Astrocyte of the spinal cord (primary cell): ENCODE measurements around the gene SPZ1.
"Not testable (repeated sequence)": the region's sequence is repeated elsewhere in the genome, so short reads cannot be mapped to it uniquely, and the experiment has no call there.

Experiments
- DNase-seq: peaks from one replicate; pipeline ENCODE4 v3.0.0; 2011; ENCODE audit warnings: low read depth, low spot score
- H3K4me3 ChIP-seq: 2 replicates; pipeline ENCODE4 v1.5.1; 2011; ENCODE audit warnings: low read depth, mild to moderate bottlenecking, low read length, moderate library complexity
- in situ Hi-C: cut with HindIII; loops from 2 replicates; pipeline ENCODE4 v1.10.0; 2017; ENCODE audit warnings: low sequenced_read_pairs
- TF ChIP-seq, protein P1 (sequence below): IDR thresholded peaks from 2 replicates; pipeline ENCODE4 v1.5.1; 2012; ENCODE audit warnings: low read depth, mild to moderate bottlenecking, low read length, inconsistent platforms

SPZ1 gene

DNA sequence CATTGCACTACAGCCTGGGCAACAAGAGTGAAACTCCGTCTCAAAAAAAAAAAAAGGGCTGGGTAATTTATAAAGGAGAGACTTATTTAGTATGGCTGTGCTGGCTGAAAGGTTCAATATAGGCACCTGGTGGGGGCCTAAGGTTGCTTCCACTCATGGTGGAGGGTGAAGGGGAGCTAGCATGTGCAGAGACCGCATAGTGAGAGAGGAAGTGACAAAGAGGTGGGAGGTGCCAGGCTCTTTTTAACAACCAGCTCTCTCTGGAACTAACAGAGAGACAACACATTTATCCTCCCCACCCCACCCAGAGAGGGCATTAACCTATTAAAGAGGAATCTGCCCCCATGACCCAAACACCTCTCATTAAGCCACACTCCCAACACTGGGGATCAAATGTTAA is 35.1 kb upstream of the SPZ1 start:
- H3K4me3 ChIP-seq: no peak overlapping the region
- in situ Hi-C loops: no loop called here
- DNase-seq: no peak
- TF ChIP-seq, protein P1, sequence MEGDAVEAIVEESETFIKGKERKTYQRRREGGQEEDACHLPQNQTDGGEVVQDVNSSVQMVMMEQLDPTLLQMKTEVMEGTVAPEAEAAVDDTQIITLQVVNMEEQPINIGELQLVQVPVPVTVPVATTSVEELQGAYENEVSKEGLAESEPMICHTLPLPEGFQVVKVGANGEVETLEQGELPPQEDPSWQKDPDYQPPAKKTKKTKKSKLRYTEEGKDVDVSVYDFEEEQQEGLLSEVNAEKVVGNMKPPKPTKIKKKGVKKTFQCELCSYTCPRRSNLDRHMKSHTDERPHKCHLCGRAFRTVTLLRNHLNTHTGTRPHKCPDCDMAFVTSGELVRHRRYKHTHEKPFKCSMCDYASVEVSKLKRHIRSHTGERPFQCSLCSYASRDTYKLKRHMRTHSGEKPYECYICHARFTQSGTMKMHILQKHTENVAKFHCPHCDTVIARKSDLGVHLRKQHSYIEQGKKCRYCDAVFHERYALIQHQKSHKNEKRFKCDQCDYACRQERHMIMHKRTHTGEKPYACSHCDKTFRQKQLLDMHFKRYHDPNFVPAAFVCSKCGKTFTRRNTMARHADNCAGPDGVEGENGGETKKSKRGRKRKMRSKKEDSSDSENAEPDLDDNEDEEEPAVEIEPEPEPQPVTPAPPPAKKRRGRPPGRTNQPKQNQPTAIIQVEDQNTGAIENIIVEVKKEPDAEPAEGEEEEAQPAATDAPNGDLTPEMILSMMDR: no peak

DNA sequence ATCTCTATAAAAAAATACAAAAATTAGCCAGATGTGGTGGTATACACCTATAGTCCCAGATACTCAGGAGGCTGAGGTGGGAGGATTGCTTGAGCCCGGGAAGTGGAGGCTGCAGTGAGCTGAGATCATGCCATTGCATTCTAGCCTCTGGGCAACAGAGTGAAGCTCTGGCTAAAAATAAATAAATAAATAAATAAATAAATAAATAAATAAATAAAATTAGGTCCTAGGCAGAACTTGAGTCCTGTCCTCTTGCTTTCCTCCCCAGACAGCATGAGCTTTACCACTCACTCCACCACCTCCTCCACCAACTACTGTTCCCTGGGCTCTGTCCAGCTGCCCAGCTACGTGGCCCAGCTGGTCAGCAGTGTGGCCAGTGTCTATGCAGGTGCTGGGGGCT is 31.6 kb upstream of the SPZ1 start:
- in situ Hi-C loops: no loop called here
- TF ChIP-seq, protein P1: no peak
- DNase-seq: no peak
- H3K4me3 ChIP-seq: no peak overlapping the region

DNA sequence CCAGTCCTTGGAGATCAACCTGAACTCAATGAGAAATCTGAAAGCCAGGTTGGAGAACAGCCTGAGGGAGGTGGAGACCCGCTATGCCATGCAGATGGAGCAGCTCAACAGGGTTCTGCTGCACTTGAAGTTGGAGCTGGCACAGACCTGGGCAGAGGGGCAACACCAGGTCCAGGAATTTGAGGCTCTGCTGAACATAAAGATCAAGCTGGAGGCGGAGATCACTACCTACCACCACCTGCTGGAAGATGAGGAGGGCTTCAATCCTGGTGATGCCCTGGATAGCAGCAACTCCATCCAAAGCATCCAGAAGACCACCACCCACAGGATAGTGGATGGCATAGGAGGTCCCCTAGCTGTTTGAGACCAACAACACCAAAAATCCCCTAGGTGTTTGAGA is 30.5 kb upstream of the SPZ1 start:
- in situ Hi-C loops: no loop called here
- TF ChIP-seq, protein P1: no peak
- no peak for DNase-seq
- H3K4me3 ChIP-seq: no peak overlapping the region

DNA sequence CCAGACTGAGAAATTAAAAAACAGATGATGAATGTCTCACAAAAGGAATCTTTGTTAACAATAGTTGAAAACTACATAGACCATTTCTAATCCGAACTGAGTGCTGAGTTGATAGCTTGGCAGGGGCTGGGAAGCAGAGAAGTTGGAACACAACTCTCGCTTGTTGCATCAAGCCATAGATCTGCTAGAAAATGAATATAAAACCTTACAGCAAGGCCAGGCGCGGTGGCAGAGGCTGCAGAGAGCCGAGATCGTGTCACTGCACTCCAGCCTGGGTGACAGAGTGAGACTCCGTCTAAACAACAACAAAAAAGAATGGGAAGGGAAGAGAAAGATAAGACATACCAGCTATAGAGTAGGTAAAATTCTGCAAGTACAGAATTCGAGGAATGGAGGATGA is 28.0 kb upstream of the SPZ1 start:
- in situ Hi-C loops: no loop called here
- TF ChIP-seq, protein P1: no peak
- no peak overlapping the region for H3K4me3 ChIP-seq
- no peak for DNase-seq

DNA sequence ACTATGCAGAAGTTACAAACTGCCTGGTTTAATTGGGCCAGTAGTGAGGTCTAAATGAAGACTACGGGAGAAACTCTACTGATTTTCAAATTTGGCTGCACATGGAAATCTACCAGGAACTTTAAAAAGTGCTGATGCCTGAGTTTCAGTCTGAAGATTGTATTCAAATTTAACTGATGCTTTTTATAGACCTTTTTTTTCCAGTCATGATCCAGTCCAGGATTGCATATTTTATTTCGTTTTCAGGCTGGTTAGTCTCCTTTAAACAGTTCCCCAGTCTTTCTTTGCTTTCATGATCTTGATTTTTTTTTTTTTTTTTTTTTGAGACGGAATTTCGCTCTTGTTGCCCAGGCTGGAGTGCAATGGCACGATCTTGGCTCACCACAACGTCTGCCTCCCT is 23.7 kb upstream of the SPZ1 start:
- DNase-seq: no peak
- TF ChIP-seq, protein P1: no peak
- in situ Hi-C loops: no loop called here
- H3K4me3 ChIP-seq: no peak overlapping the region

DNA sequence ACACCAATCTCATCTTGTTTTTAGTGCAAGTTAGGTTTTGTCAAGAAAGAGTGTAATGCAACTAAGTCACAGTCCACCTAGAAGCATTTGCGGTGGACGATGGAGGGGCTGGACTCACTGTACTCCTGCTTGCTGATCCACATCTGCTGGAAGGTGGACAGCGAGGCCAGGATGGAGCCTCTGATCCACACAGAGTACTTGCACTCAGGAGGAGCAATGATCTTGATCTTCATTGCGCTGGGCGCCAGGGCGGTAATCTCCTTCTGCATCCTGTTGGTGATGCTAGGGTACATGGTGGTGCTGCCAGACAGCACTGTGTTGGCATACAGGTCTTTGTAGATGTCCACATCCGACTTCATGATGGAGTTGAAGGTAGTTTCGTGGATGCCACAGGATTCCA is 20.2 kb upstream of the SPZ1 start:
- H3K4me3 ChIP-seq: no peak overlapping the region
- in situ Hi-C loops: no loop called here
- DNase-seq: no peak
- TF ChIP-seq, protein P1: no peak

DNA sequence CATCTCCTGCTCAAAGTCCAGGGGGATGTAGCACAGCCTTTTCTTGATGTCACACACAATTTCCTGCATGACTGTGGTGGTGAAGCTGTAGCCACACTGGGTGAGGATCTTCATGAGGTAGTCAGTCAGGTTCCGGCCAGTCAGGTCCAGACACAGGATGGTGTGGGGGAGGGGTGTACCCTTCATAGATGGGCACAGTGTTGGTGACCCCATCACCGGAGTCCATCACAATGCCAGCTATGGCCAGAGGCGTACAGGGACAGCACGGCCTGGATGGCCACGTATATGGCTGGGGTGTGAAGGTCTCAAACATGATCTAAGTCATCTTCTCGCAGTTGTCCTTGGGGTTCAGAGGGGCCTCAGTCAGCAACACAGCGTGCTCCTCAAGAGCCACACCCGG is 19.7 kb upstream of the SPZ1 start:
- no peak for DNase-seq
- TF ChIP-seq, protein P1: no peak
- in situ Hi-C loops: no loop called here
- no peak overlapping the region for H3K4me3 ChIP-seq

DNA sequence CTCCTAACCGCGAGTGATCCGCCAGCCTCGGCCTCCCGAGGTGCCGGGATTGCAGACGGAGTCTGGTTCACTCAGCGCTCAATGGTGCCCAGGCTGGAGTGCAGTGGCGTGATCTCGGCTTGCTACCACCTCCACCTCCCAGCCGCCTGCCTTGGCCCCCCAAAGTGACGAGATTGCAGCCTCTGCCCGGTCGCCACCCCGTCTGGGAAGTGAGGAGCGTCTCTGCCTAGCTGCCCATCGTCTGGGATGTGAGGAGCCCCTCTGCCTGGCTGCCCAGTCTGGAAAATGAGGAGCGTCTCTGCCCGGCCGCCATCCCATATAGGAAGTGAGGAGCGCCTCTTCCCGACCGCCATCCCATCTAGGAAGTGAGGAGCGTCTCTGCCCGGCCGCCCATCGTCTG is 19.0 kb upstream of the SPZ1 start:
- DNase-seq, H3K4me3 ChIP-seq, in situ Hi-C loops: not testable (repeated sequence)

DNA sequence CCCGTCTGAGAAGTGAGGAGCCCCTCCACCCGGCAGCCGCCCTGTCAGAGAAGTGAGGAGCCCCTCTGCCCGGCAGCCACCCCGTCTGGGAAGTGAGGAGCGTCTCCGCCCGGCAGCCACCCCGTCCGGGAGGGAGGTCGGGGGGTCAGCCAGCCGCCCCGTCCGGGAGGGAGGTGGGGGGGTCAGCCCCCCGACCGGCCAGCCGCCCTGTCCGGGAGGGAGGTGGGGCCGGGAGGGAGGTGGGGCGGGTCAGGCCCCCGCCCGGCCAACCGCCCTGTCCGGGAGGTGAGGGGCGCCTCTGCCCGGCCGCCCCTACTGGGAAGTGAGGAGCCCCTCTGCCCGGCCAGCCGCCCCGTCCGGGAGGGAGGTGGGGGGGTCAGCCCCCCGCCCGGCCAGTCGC is 18.5 kb upstream of the SPZ1 start:
- DNase-seq, H3K4me3 ChIP-seq, in situ Hi-C loops: not testable (repeated sequence)
